Heart left ventricle (tissue), 13 donors: Measurements from ENCODE around the gene ENO1.
"Not testable (repeated sequence)": the region's sequence is repeated elsewhere in the genome, so short reads cannot be mapped to it uniquely, and the experiment has no call there.

Experiments
- CTCF ChIP-seq, 12 donors: fragments of 200-600 bp; sonication (generic) in 4 of 12; IDR thresholded peaks; one replicate each; pipeline versions ENCODE4 v1.5.0 to v1.8.0; 2018 to 2022; ENCODE audit warnings: antibody characterized with exemption in 12 of 12, mild to moderate bottlenecking in 5 of 12
- POLR2A ChIP-seq, 2 donors: fragments of 450-650 bp; IDR thresholded peaks; one replicate each; pipeline ENCODE4 v1.6.1; 2017; ENCODE audit warnings: antibody characterized with exemption in 2 of 2, mild to moderate bottlenecking in 2 of 2, moderate library complexity in 2 of 2
- donor health status: ischemic (EF 13 %, LVEDD 7.1; RV severe dilation, severe dysfunction).
- donor health status: DM: no; HTN: yes; CAD: no.
- donor health status: DM: no; HTN: no; CAD: no.
- donor health status: ischemic (EF 25% LVEDD 6.9; RV normal size, moderate dysfunction).
- donor health status: ischemic (EF 25% LVEDD 5.7; RV mildly dilated, moderate dysfunction).
- donor health status: ischemic (EF 35%, LVEDD 5.7; RV mildly dilated, moderate dysfunction).
- donor health status: nonischemic (EF 11% LVEDD 7.7; RV severe dilation, severe dysfunction).
- donor health status: DM: yes; HTN: yes; CAD: no.
- donor health status: PGD.
- donor health status: ischemic (EF 29% LVEDD 5.4; RV normal size, mild dysfunction).
- donor health status: nonischemic (EF 23%, LVEDD 6.1; RV moderate dilation, normal function).

GRCh38 chr1:8886031-8886524 lies 7.6 kb upstream of the ENO1 start:
- TF ChIP-seq CTCF, POLR2A (IDR thresholded peaks at IDR 0.05): not testable (repeated sequence)
